Suprapubic skin (tissue), 4 donors: Measurements from ENCODE around the gene SRSF2.

Experiments used
- CTCF ChIP-seq, 2 donors: fragments of 200-600 bp in 1 of 2; fragments of 450-650 bp in 1 of 2; sonication (generic) in 1 of 2; IDR thresholded peaks; one replicate each; pipeline ENCODE4 v1.5.1; 2016 to 2019; ENCODE audit warnings: antibody characterized with exemption in 2 of 2, mild to moderate bottlenecking in 1 of 2, moderate library complexity in 1 of 2
- POLR2A ChIP-seq, 2 donors: fragments of 450-650 bp; IDR thresholded peaks; one replicate each; pipeline ENCODE4 v1.6.1; 2017; ENCODE audit warnings: antibody characterized with exemption in 2 of 2, mild to moderate bottlenecking in 2 of 2, moderate library complexity in 2 of 2
- POLR2AphosphoS5 ChIP-seq, 3 donors: sonication (generic); formaldehyde crosslinking; IDR thresholded peaks; one replicate each; pipeline ENCODE4 v1.6.1; 2017; ENCODE audit warnings: antibody characterized with exemption in 3 of 3

- no peak for TF ChIP-seq POLR2AphosphoS5 (IDR thresholded peaks at IDR 0.05)
- no peak for TF ChIP-seq CTCF (IDR thresholded peaks at IDR 0.05)
- TF ChIP-seq POLR2A (IDR thresholded peaks at IDR 0.05): no peak
These were observed 21.7 kb downstream of the SRSF2 start for GRCh38 chr17:76715496-76715830.
